NCI-H345 treated with DMSO at 0.1 percent for 48 hours (cell line): ENCODE data around the gene NRN1L.
"Not testable (repeated sequence)": the region's sequence is repeated elsewhere in the genome, so short reads cannot be mapped to it uniquely, and the experiment has no call there.

Experiments
- DNase-seq: peaks from one replicate; lab custom pipeline; 2025; ENCODE audit not compliant: unreplicated experiment; lab: John Stamatoyannopoulos, UW

Gene NRN1L

GRCh38 chr16:67860589-67861398 is 23.9 kb upstream of the NRN1L start:
- no peak for DNase-seq

- DNase-seq = no peak
Measured at GRCh38 chr16:67861877-67862276, 22.8 kb upstream of the NRN1L start.

- no peak for DNase-seq
Measured at GRCh38 chr16:67862623-67863583, 21.8 kb upstream of the NRN1L start.

DNA sequence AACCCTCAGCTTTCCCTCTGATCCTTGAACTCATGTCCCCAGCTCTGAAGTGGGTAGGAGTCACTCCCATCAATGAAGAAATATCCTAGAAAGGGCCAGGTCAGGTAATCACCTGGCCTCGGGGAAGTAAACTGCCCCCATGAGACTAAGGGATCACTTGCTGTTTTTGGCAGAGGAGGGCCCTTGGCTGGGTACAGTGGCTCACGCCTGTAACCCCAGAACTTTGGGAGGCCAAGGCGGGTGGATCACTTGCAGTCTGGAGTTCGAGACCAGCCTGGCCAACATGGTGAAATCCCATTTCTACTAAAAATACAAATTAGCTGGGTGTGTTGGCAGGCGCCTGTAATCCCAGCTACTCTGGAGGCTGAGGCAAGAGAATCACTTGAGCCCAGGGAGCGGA is 20.6 kb upstream of the NRN1L start:
- not testable (repeated sequence) for DNase-seq

- DNase-seq = no peak
Measured at GRCh38 chr16:67864594-67864993, 20.1 kb upstream of the NRN1L start.

GRCh38 chr16:67865318-67865717 is 19.4 kb upstream of the NRN1L start:
- DNase-seq = no peak

GRCh38 chr16:67868290-67868689 is 16.4 kb upstream of the NRN1L start:
- DNase-seq = no peak

DNA sequence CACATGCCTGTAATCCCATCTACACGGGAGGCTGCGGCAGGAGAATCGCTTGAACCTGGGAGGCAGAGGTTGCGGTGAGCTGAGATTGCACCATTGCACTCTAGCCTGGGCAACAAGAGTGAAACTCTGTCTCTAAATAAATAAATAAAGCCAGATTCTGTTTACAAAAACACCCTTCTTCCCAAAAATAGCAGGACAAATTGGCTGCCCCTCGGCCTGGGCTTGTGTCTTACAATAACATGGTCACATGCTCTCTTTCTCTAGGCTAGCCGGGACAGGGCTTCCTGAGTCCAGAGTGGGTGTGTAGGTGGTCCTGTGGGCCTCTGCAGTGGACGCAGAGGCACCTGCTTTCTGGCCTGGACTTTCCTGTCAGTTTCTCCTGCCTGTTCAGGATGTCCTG is 15.0 kb upstream of the NRN1L start:
- DNase-seq = no peak

DNA sequence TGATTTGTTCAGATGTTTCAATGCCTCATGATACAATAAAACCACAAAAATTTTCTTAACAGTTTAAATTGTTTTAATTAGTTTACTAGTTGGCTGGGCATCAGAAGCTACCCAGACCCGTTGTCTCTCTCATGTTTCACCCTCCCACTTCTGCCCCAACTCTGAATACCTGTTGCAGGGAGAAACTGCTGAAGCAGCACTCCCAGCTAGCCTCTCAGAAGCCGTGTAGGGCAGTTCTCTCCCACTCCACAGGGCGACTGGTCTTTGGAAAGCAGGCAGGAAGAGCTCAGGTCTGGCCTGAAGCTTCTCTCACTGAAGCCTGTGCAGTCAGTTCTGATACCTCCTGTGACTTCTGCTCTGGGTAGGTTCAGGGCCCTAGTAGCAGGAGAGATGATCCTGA is 13.4 kb upstream of the NRN1L start:
- DNase-seq = no peak

DNA sequence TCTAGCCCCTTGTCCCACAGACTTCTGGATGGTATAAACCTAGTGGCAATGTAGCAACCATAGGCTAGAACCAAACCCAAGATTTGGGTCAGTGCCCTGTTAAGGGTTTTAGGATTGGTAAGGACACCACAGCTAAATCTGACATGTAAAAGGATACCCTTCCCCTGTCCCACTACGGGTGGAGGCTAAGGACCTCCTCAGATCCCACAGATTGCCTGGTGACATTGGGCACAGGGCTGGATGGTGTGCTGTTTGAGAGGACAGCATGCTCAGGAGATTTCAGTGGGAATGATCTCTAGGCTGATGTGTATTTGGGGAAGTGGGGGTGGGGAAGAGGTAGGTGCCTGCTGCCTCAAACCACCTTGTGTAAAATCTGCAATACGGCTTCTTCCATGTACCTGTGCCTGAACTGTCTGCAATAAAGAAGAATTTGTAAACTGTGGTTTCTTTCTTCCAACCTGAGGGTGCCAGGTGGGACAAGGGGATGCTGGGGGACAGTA is 12.5 kb upstream of the NRN1L start:
- no peak for DNase-seq

DNA sequence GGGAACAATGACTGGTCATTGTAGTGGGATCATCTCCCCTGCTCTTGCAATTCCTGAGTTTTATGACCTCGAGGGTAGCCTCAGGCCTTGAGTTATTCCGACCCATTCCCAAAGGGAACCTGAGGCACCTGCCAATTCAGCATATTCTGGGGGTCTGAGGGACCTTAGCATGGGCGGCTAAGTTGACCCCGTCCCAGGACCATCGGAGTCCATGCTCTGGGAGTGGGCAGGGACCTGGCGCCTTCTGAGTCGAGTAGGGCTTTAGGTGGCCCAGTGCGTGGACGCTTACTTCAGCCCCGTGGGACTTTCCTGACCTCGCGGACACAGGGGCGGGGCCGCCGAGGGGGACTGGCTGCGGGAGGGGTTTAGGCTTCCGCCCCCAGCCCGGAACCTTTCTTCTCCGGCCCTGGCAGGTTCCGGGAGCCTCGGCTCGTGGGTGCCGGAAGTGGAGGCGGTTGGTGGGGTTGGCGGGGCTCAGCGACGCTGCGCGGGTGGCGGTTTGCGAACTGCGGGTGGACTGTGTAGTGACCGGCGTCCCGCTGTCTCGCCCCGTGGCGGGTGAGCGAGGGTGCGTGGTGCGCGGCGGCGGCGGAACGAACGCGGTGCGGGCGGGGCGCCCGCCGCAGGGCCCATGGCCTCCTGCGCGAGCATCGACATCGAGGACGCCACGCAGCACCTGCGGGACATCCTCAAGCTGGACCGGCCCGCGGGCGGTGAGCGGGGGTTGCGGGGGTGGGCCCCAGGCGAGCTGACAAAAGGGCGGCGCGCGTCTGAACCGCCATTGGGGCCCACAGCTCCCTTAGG is 11.9 kb upstream of the NRN1L start, which contains the start of gene EDC4:
Gene EDC4, plus strand, starts transcription at position 422 of the 804 bp plus-strand sequence. Its CDS starts 210 bp downstream, at position 632.
- DNase-seq = peak; percentile 19

DNA sequence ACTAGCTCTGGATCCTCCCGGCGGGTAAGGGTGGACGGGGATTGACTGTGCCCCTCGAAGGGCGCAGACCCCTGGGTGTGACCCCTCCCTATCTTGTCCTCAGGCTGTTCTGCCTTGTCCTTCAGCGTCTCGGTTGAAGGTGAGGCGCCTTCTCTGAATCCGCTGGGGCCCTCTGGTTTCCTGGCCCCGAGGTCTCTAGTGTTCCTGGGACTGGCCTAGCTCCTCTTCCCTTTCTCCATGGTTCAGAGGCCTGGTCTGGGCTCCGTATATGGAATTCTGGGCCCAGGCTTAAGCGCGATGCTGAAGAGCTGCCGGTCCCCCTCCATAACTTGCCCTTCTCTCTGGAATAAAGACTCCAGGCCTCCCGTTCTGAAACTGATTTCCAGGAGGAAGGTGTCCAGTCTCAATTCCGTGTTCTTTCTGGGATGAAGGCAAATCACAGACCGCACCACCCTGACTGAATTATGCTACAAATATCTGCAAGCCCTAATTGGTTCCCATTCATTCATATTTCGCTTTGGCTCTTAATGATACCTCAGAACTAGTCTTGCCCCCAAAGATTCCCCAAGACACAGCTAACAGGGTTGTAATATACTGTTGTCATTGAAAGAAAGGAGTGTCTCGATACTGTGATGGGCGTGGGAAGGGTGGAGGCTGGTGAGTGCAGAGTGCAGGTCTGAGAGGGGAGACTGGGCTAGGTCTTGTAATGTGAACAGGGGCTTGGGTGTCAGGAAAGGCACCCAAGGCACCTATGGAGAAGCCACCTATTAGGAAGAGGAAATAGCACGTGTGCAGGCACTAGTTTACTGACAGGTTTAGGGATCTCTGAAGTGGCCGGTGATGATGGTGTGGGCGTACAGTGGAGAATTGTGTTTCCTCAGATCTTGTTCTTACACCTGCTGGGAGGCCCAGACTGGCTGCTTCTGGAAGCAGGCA is 11.0 kb upstream of the NRN1L start:
- no peak for DNase-seq

DNA sequence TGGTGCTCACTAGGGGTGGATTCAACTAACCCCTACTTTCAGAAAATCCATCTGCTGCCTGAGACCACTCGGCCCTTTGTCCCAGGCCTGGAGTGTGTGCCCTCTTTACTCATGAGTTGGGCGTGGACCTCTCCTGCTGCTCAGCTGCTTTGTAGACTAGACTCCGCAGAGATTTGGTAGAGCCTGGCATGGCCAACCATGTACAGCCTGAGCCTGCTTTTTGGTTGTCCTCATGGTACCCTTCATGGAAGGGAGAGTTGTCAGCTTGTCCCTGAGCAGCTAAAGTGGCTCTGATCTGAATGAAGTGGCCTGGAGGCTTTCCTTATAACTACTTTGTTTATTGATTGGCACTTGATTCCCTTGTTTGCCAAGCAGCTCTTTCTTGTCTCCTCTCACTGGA is 10.3 kb upstream of the NRN1L start:
- DNase-seq = no peak

DNA sequence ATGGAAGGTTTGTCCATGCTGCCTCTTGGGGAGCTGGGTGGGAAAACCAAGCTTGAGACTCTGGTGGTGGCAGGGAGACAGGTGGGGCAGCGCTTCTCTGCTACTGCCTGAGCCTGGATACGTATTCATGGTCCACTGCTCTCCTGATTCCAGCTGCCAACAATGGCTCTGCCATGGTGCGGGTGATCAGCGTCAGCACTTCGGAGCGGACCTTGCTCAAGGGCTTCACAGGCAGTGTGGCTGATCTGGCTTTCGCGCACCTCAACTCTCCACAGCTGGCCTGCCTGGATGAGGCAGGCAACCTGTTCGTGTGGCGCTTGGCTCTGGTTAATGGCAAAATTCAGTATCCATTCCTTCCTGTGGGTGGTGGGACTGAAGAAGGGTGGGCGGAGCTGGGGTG is 7.6 kb upstream of the NRN1L start:
- no peak for DNase-seq

- no peak for DNase-seq
Measured at GRCh38 chr16:67878232-67878631, 6.5 kb upstream of the NRN1L start.

GRCh38 chr16:67878846-67879245 is 5.8 kb upstream of the NRN1L start:
- no peak for DNase-seq

- DNase-seq = no peak
Measured at GRCh38 chr16:67879462-67879861, 5.2 kb upstream of the NRN1L start.

DNA sequence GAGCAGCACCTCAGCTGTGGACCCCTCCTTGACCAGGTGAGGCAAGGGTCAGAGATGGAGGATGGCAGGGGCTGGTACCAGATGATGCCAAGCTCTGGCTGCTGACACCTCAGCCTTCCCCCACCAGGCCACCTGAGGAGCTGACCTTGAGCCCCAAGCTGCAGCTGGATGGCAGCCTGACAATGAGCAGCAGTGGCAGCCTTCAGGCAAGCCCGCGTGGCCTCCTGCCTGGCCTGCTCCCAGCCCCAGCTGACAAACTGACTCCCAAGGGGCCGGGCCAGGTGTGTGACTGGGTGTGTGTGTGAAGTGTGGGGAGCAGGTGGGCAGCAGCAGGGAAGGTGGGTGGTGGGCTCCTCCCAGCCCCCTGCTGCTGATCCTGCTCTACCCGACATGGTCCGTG is 4.7 kb upstream of the NRN1L start:
- no peak for DNase-seq

DNA sequence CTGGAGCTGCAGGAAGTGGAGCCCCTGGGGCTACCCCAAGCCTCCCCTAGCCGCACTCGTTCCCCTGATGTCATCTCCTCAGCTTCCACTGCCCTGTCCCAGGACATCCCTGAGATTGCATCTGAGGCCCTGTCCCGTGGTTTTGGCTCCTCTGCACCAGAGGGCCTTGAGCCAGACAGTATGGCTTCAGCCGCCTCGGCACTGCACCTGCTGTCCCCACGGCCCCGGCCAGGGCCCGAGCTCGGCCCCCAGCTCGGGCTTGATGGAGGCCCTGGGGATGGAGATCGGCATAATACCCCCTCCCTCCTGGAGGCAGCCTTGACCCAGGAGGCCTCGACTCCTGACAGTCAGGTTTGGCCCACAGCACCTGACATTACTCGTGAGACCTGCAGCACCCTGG is 4.1 kb upstream of the NRN1L start:
- no peak for DNase-seq

DNA sequence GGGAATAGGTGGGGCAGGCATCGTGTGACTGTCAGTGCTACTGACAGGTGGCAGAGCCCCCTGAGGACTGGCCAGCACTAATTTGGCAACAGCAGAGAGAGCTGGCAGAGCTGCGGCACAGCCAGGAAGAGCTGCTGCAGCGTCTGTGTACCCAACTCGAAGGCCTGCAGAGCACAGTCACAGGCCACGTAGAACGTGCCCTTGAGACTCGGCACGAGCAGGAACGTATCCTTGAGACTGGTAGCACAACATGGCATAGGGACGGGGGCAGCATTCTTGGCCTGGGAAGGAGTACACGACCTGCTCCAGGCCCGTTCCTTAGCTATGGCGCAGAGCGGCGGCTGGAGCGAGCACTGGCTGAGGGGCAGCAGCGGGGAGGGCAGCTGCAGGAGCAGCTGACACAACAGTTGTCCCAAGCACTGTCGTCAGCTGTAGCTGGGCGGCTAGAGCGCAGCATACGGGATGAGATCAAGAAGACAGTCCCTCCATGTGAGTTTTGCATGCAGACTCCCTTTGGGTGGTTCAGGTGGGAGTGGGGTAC is 3.0 kb upstream of the NRN1L start:
- DNase-seq = no peak
